ENCODE results near the gene GRK4.

The GRK4 gene

DNA sequence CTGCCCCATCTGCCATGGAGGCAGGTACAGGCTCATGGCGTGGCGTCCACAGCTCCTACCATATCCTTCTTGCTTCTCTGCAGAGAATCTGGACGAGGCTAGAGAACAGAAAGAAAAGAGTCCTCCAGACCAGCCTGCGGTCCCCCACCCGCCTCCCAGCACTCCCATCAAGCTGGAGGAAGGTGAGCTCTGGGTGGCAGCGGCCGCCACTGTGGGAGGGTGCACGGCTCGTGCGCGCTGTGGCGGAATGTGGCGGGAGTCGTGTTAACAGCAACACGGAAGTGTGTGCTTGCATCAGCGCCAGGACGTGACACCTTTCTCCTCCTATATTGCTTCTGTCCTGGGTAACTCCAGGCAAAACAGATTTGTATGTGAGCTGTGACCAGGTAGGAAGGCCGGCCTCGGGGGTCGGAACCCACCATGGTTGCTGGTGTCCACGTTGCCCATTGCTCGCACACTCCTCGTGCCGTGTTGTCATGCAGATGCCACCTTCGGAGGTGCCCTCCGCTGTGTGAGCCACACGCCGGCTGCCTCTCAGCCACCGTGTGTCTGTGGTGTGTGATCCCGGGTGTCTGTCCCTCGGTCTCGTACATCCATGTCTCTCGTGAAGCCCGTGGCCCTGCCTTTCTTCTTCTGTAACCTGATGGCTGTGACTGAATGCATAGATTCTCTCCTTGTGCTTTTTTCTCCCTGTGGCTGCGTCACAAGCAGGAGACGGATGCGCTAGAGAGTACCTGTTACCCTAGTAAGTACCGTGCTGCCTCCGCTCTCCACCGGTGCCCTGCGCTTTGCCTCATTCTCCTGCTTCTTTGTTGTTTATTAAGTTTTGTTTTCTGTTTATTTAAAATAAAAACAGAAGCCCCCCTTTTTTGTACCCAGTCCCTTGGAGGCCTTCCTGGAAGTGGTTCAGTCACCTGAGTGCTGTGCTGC is 37.2 kb upstream of the GRK4 start:
- no peaks in the 10 kb centered on the region for H3K9me3 ChIP-seq (ENCODE audit: insufficient read depth, low read length, severe bottlenecking)
- no peaks in the 10 kb centered on the region for H3K27me3 ChIP-seq (ENCODE audit: insufficient read depth, low read length, poor library complexity)
- H3K4me2 ChIP-seq (ENCODE audit: insufficient read depth, low read length) = no peak overlapping the region
- ATAC-seq (ENCODE audit: insufficient read depth, low read depth) (no peak), DNase-seq (no peak)
- no peaks in the 10 kb centered on the region for H3K4me1 ChIP-seq (ENCODE audit: insufficient read depth, low read length)
- H3K79me2 ChIP-seq (ENCODE audit: insufficient read depth, low read length) = peaks cover 8% of the 10 kb centered on the region; the same call in 1 of the 2 replicates
- H3K9ac ChIP-seq (ENCODE audit: low read depth, low read length) = no peak overlapping the region
- TF ChIP-seq, protein P1, sequence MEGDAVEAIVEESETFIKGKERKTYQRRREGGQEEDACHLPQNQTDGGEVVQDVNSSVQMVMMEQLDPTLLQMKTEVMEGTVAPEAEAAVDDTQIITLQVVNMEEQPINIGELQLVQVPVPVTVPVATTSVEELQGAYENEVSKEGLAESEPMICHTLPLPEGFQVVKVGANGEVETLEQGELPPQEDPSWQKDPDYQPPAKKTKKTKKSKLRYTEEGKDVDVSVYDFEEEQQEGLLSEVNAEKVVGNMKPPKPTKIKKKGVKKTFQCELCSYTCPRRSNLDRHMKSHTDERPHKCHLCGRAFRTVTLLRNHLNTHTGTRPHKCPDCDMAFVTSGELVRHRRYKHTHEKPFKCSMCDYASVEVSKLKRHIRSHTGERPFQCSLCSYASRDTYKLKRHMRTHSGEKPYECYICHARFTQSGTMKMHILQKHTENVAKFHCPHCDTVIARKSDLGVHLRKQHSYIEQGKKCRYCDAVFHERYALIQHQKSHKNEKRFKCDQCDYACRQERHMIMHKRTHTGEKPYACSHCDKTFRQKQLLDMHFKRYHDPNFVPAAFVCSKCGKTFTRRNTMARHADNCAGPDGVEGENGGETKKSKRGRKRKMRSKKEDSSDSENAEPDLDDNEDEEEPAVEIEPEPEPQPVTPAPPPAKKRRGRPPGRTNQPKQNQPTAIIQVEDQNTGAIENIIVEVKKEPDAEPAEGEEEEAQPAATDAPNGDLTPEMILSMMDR (IDR thresholded peaks at IDR 0.05; ENCODE audit: borderline replicate concordance, extremely low read depth, low read length, poor library complexity, severe bottlenecking) = no peak
- no peak for TF ChIP-seq EZH2 (IDR thresholded peaks at IDR 0.05; ENCODE audit: borderline replicate concordance, low read depth, low read length, severe bottlenecking)
- H3K27ac ChIP-seq (ENCODE audit: low read length) = no peak overlapping the region
- peaks cover 36% of the 10 kb centered on the region for H4K20me1 ChIP-seq (ENCODE audit: insufficient read depth, low read length)
- H3K4me3 ChIP-seq (ENCODE audit: low read depth in 1 of 2, low read length in 2 of 2) = no peak overlapping the region
- peaks cover 84% of the 10 kb centered on the region for H3K36me3 ChIP-seq (ENCODE audit: insufficient read depth, low read length)
- no peak overlapping the region for H2AFZ ChIP-seq (ENCODE audit: low read depth, low read length)

DNA sequence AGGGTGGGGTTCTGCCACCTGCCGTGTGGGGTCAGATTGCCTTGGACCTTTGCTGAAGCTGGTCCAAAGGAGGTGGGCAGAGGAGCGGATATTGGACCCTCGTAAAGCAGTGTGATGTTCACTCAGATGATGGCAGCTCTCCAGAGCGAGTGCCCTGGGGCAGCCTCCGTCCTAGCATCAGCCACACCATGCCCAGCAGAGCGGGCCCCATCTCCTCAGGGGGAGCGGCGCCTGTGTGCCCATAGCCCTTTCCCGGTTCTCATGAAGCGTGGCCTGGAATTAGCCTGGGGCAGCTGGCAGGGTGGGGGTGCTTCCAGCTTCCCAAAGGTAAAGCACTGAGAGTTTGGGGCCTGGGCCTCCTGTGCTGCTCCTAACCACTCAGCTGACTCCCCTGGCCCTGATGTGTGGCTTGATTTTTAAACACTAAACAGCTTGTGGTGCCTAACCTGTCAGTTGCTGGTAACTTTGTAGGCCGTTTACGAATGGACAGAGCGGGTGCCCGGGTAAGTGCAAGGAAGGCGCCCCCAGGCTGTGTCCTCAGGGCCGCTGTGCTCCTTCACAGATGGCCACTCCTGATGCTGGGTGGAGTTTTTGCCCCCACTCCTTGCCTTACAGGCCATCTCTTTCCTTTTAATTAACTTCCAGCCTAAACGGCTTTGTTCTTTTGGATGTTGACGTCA is 36.2 kb upstream of the GRK4 start:
- H3K79me2 ChIP-seq (ENCODE audit: insufficient read depth, low read length) = peaks cover 4% of the 10 kb centered on the region; the same call in 1 of the 2 replicates
- H3K27me3 ChIP-seq (ENCODE audit: insufficient read depth, low read length, poor library complexity) = no peaks in the 10 kb centered on the region

DNA sequence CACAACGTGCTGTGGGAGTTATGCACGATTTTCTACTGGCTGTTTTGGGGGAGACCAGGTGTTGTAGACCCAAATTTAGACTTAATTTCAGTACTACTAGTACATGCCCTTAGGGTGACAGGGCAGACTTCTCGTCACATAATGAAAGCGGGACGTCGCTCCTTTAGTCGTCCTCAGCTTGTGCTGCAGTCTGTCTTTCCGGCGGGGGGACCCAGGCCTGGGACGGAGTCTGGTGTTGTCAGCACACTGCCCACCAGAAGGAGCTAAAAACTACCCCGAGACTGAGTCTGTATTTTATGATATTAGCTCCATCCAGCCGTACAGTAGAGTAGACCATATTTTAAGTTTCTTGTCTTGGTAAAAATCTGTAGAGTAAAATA is 35.7 kb upstream of the GRK4 start:
- ATAC-seq (ENCODE audit: insufficient read depth, low read depth) = no peak
- 0 out of 2 replicates have a peak, but pooled peaks cover 3% of the 10 kb centered on the region for H3K79me2 ChIP-seq (ENCODE audit: insufficient read depth, low read length)
- H3K27me3 ChIP-seq (ENCODE audit: insufficient read depth, low read length, poor library complexity) = no peaks in the 10 kb centered on the region
- no peak overlapping the region for H2AFZ ChIP-seq (ENCODE audit: low read depth, low read length)
- peaks cover 10% of the 10 kb centered on the region for H3K4me1 ChIP-seq (ENCODE audit: insufficient read depth, low read length)
- no peak overlapping the region for H3K9ac ChIP-seq (ENCODE audit: low read depth, low read length)
- no peak overlapping the region for H3K27ac ChIP-seq (ENCODE audit: low read length)
- DNase-seq = no peak
- peaks cover 34% of the 10 kb centered on the region for H4K20me1 ChIP-seq (ENCODE audit: insufficient read depth, low read length)
- H3K4me2 ChIP-seq (ENCODE audit: insufficient read depth, low read length) = no peak overlapping the region
- H3K4me3 ChIP-seq (ENCODE audit: low read depth in 1 of 2, low read length in 2 of 2) = no peak overlapping the region
- peaks cover 91% of the 10 kb centered on the region for H3K36me3 ChIP-seq (ENCODE audit: insufficient read depth, low read length)
- H3K9me3 ChIP-seq (ENCODE audit: insufficient read depth, low read length, severe bottlenecking) = no peaks in the 10 kb centered on the region
- TF ChIP-seq, protein P1 (IDR thresholded peaks at IDR 0.05; ENCODE audit: borderline replicate concordance, extremely low read depth, low read length, poor library complexity, severe bottlenecking) = no peak
- TF ChIP-seq EZH2 (IDR thresholded peaks at IDR 0.05; ENCODE audit: borderline replicate concordance, low read depth, low read length, severe bottlenecking) = no peak

More for the DNA sequence above, 36.2 kb upstream of the GRK4 start:
- H4K20me1 ChIP-seq (ENCODE audit: insufficient read depth, low read length) = peaks cover 36% of the 10 kb centered on the region
- TF ChIP-seq, protein P1 (IDR thresholded peaks at IDR 0.05; ENCODE audit: borderline replicate concordance, extremely low read depth, low read length, poor library complexity, severe bottlenecking) = no peak
- TF ChIP-seq EZH2 (IDR thresholded peaks at IDR 0.05; ENCODE audit: borderline replicate concordance, low read depth, low read length, severe bottlenecking) = no peak
- peaks cover 93% of the 10 kb centered on the region for H3K36me3 ChIP-seq (ENCODE audit: insufficient read depth, low read length)
- DNase-seq (no peak), ATAC-seq (ENCODE audit: insufficient read depth, low read depth) (no peak)
- no peak overlapping the region for H3K27ac ChIP-seq (ENCODE audit: low read length)
- H3K4me1 ChIP-seq (ENCODE audit: insufficient read depth, low read length) = peaks cover 5% of the 10 kb centered on the region; the same call in 1 of the 2 replicates
- H3K4me2 ChIP-seq (ENCODE audit: insufficient read depth, low read length) = no peak overlapping the region
- H2AFZ ChIP-seq (ENCODE audit: low read depth, low read length) = no peak overlapping the region
- H3K4me3 ChIP-seq (ENCODE audit: low read depth in 1 of 2, low read length in 2 of 2) = no peak overlapping the region
- no peaks in the 10 kb centered on the region for H3K9me3 ChIP-seq (ENCODE audit: insufficient read depth, low read length, severe bottlenecking)
- no peak overlapping the region for H3K9ac ChIP-seq (ENCODE audit: low read depth, low read length)

Measured in DND-41 (cell line).